Lower leg skin (tissue), 4 donors: ENCODE measurements around the gene ILK. TPM values are rescaled to one million over a fixed set of nuclear protein-coding genes. Genes with fewer than 3 reads are reported as not detected.
A peak's percentile ranks its signal among the peaks of the same experiment; 100 is the strongest.

Experiments used
- DNase-seq, 2 donors: peaks; one replicate each; pipeline ENCODE4 v3.0.0-alpha.2; 2019; ENCODE audit warnings: low spot score in 2 of 2
- H3K4me3 ChIP-seq: fragments of 200-600 bp; sonication (generic); 2 replicates; pipeline ENCODE4 v1.5.1; 2017; ENCODE audit warnings: mild to moderate bottlenecking, low read depth; ENCODE audit not compliant: poor library complexity, severe bottlenecking
- CTCF ChIP-seq, 3 donors: fragments of 450-650 bp; IDR thresholded peaks; one replicate each; pipeline ENCODE4 v1.5.1; 2016; ENCODE audit warnings: antibody characterized with exemption in 3 of 3, mild to moderate bottlenecking in 3 of 3, moderate library complexity in 2 of 3
- POLR2A ChIP-seq, 2 donors: fragments of 450-650 bp; IDR thresholded peaks; one replicate each; pipeline ENCODE4 v1.6.1; 2016 to 2017; ENCODE audit warnings: antibody characterized with exemption in 2 of 2, mild to moderate bottlenecking in 1 of 2, moderate library complexity in 1 of 2
- WGBS, 2 donors: methylation state at CpG; one replicate each; pipeline ENCODE4 v1.1.5; 2018; 5-methylcytosine and 5-hydroxymethylcytosine counted together
- intact Hi-C: fragments of 100-400 bp; cut with DNase I; formaldehyde crosslinking; loops from one replicate; pipeline ENCODE4 v1.15.0; 2023; ENCODE audit warnings: low total_unique reads
- total RNA-seq, 4 donors: library from RNA; depleted of rRNA; stranded (reverse); fragments of >200 nt; gene quantifications; one replicate each; pipeline ENCODE4 v1.1.0, GENCODE V29; 2016

The ILK gene
- total RNA-seq: 10 to 100 TPM; 68.1 to 91.0 (median 74.8) TPM

- 1 to 2% methylated on average over 32 to 43 of the region's 72 CpGs for WGBS, 2 donors
- H3K4me3 ChIP-seq: peak within 1 kb of the TSS; percentile 88
- peak in 1 of 2 donors; percentile 1 for TF ChIP-seq POLR2A (IDR thresholded peaks at IDR 0.05)
- no peak for TF ChIP-seq CTCF (IDR thresholded peaks at IDR 0.05)
- intact Hi-C loops: no loop called here
- peak; percentile 91 to 98 for DNase-seq
Measured at GRCh38 chr11:6603287-6604080, at the start of gene ILK, which contains the start of gene RRP8. Gene ILK (plus strand): TSS chr11:6603774. CDS start chr11:6604272, 498 bp downstream. Gene RRP8 (minus strand): TSS chr11:6603616. CDS start chr11:6603502, 114 bp downstream.

GRCh38 chr11:6554828-6555706, 48.5 kb upstream of the ILK start:
- intact Hi-C loops: no loop called here
- no peak for TF ChIP-seq POLR2A (IDR thresholded peaks at IDR 0.05)
- 85 to 88% methylated on average over 5 of the region's 5 CpGs for WGBS, 2 donors
- H3K4me3 ChIP-seq: no peak overlapping the region
- DNase-seq: no peak

GRCh38 chr11:6556139-6556949, 47.2 kb upstream of the ILK start:
- DNase-seq: no peak
- intact Hi-C loops: no loop called here
- 80 to 87% methylated on average over 11 of the region's 11 CpGs for WGBS, 2 donors
- H3K4me3 ChIP-seq: no peak overlapping the region
- TF ChIP-seq POLR2A (IDR thresholded peaks at IDR 0.05) (no peak), CTCF (IDR thresholded peaks at IDR 0.05) (no peak)

- no peak for TF ChIP-seq POLR2A (IDR thresholded peaks at IDR 0.05)
- no peak for TF ChIP-seq CTCF (IDR thresholded peaks at IDR 0.05)
- intact Hi-C loops: no loop called here
- no peak for DNase-seq
- WGBS, 2 donors: 95 to 96% methylated on average over 8 to 11 of the region's 11 CpGs
- no peak overlapping the region for H3K4me3 ChIP-seq
Measured at GRCh38 chr11:6557063-6557462, 46.5 kb upstream of the ILK start.

- no peak for TF ChIP-seq POLR2A (IDR thresholded peaks at IDR 0.05)
- no peak for TF ChIP-seq CTCF (IDR thresholded peaks at IDR 0.05)
- intact Hi-C loops: no loop called here
- WGBS, 2 donors: 97 to 98% methylated on average over 14 of the region's 14 CpGs
- no peak for DNase-seq
- H3K4me3 ChIP-seq: no peak overlapping the region
Measured at GRCh38 chr11:6557761-6558674, 45.6 kb upstream of the ILK start.
